ENCODE data around the gene LOXL4.

Gene LOXL4

DNA sequence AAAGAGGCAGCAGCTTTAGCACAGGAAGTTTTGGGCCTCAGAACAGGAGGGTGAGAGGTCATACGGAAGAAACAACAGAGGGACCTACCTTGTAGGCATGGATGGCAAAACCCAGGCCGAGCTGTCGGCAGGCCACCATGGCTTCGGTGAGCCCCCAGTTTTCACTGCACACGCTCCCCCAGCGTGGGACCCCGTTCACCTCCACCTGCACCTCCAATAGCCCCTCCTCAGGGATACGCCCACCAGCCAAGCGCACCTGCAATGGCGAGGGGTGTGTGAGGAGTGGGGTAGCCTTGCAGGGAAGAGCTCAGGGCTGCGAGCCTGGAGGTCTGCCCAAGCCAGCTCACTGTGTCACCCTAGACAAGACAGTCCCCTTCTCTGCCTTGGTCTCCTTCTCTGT is 11.3 kb downstream of the LOXL4 start:
- no peaks in the 10 kb centered on the region for H3K79me2 ChIP-seq (ENCODE audit: low read length)
- no peaks in the 10 kb centered on the region for H3K27me3 ChIP-seq (ENCODE audit: low read depth, low read length)
- TF ChIP-seq EZH2phosphoT487 (IDR thresholded peaks at IDR 0.05; ENCODE audit: low read depth) (no peak), CTCF (IDR thresholded peaks at IDR 0.05; ENCODE audit: low read depth, low read length) (no peak)
- no peaks in the 10 kb centered on the region for H3K9me3 ChIP-seq (ENCODE audit: insufficient read depth, low read length)
- H2AFZ ChIP-seq (ENCODE audit: low read depth, low read length) = no peak overlapping the region
- no peak overlapping the region for H3K9ac ChIP-seq (ENCODE audit: low read length)
- no peak overlapping the region for H3K4me2 ChIP-seq (ENCODE audit: low read length)
- H3K36me3 ChIP-seq (replicated peaks; ENCODE audit: low read depth, low read length) = no peaks in the 10 kb centered on the region
- H3K4me3 ChIP-seq (ENCODE audit: low read length) = no peak overlapping the region
- H3K27ac ChIP-seq (ENCODE audit: low read length) = no peak overlapping the region
- H3K4me1 ChIP-seq (ENCODE audit: low read length) = no peaks in the 10 kb centered on the region
- no peaks in the 10 kb centered on the region for H4K20me1 ChIP-seq (ENCODE audit: insufficient read depth, low read length)

DNA sequence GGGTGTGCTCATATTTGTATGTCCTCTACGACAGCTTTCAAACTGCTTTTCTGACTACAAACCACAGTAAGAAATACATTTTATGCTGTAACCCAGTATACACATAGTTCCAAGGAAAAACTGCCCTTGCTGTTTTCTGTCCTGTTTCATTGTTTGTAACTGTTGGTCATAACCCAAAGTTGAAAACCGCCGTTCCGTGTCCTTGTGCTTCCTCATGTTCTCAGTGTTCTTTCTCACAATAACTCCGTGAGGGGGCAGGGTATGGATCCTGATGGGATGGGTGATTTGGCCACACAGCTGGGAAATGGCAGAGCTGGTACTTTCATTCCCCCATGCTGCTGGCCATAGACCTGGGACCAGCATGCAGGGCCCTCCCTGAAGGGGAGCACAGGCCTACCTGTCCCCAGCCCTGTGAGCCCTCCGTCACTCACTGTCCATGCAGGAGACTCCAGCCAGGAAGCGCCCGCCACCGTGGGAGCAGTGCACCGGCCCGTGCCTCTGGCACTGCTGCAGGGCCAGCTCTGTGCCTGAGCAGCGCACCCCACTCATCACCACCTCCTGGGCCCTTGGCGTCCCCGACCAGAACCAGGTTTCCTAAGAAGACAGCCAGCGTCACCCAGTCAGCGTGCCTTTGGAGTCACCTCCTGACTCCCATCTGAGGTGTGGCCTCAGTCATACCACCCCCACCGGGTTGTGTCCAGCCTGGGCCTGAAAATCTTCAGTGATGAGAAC is 12.7 kb downstream of the LOXL4 start:
- Histone ChIP-seq H3K4me3 (ENCODE audit: low read length) (no peak overlapping the region), H3K4me2 (ENCODE audit: low read length) (no peak overlapping the region), H3K9me3 (ENCODE audit: insufficient read depth, low read length) (no peaks in the 10 kb centered on the region), H3K9ac (ENCODE audit: low read length) (no peak overlapping the region), H3K4me1 (ENCODE audit: low read length) (no peaks in the 10 kb centered on the region), H3K27ac (ENCODE audit: low read length) (no peak overlapping the region), H2AFZ (ENCODE audit: low read depth, low read length) (no peak overlapping the region), H3K36me3 (replicated peaks; ENCODE audit: low read depth, low read length) (no peaks in the 10 kb centered on the region), H3K27me3 (ENCODE audit: low read depth, low read length) (no peaks in the 10 kb centered on the region), H4K20me1 (ENCODE audit: insufficient read depth, low read length) (no peaks in the 10 kb centered on the region), H3K79me2 (ENCODE audit: low read length) (no peaks in the 10 kb centered on the region)
- TF ChIP-seq CTCF (IDR thresholded peaks at IDR 0.05; ENCODE audit: low read depth, low read length) = no peak

DNA sequence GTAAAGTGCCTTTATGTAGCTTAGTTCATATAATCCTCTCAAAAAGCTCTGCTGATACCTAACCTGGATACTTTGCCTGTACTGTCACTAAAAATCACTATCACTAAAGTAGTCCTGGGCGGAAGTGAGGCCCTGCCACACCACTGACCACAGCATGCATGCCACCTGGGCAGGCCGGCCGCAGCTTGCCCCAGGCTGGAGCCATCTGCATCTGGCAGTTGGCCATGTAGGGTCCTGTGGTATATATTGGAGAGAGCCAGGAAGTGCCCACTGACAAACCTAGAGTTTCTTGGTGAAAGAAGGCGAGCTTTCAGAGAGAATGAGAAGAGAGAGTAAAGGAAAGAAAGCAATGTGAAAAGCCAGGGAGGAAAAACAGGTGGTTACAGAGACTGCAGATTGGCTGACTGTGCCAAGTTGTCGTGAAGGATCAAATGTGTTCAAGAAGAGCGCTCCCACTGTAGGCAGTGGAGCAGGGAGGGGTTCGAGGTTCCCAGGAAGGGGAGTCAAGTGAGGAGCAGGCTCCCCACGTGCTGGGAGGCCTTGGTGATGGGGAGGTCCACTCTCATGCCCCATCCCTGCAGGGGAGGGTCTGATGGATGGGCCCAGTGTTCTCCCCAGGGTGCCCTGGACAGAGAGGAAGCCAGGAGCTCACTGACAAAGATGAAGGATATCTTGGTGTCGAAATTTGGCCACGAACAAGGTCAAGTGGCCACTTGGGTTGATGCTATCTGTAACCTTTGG is 13.6 kb downstream of the LOXL4 start:
- no peaks in the 10 kb centered on the region for H3K36me3 ChIP-seq (replicated peaks; ENCODE audit: low read depth, low read length)
- no peaks in the 10 kb centered on the region for H3K9me3 ChIP-seq (ENCODE audit: insufficient read depth, low read length)
- TF ChIP-seq CTCF (IDR thresholded peaks at IDR 0.05; ENCODE audit: low read depth, low read length) = no peak
- TF ChIP-seq EZH2phosphoT487 (IDR thresholded peaks at IDR 0.05; ENCODE audit: low read depth) = no peak
- H4K20me1 ChIP-seq (ENCODE audit: insufficient read depth, low read length) = no peaks in the 10 kb centered on the region
- H3K4me2 ChIP-seq (ENCODE audit: low read length) = no peak overlapping the region
- H3K4me1 ChIP-seq (ENCODE audit: low read length) = peaks cover 6% of the 10 kb centered on the region
- H3K27ac ChIP-seq (ENCODE audit: low read length) = no peak overlapping the region
- no peaks in the 10 kb centered on the region for H3K79me2 ChIP-seq (ENCODE audit: low read length)
- no peaks in the 10 kb centered on the region for H3K27me3 ChIP-seq (ENCODE audit: low read depth, low read length)
- H2AFZ ChIP-seq (ENCODE audit: low read depth, low read length) = no peak overlapping the region
- H3K9ac ChIP-seq (ENCODE audit: low read length) = no peak overlapping the region
- no peak overlapping the region for H3K4me3 ChIP-seq (ENCODE audit: low read length)

DNA sequence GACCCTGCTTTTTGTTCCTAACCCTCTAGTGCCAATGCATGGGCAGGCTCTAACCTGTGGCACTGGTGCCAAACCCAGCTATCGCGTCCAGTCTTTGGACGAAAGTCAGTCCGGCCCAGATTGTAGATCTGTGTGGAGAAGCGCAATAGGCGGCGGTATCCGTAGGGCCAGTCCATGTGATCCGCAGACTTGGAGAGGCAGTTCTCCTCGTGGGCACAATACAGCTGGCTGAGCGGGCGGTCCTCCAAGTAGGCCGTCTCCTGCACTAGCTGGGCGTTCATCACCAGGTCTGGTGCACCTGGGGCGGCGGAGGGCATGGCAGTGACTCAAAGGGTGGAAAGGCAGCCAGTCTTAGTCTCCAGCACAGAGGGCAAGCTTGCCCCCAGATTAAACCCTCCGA is 14.5 kb downstream of the LOXL4 start:
- Histone ChIP-seq H4K20me1 (ENCODE audit: insufficient read depth, low read length) (no peaks in the 10 kb centered on the region), H3K4me2 (ENCODE audit: low read length) (no peak overlapping the region), H3K4me1 (ENCODE audit: low read length) (peaks cover 9% of the 10 kb centered on the region), H3K27me3 (ENCODE audit: low read depth, low read length) (no peaks in the 10 kb centered on the region), H2AFZ (ENCODE audit: low read depth, low read length) (no peak overlapping the region), H3K9me3 (ENCODE audit: insufficient read depth, low read length) (no peaks in the 10 kb centered on the region), H3K4me3 (ENCODE audit: low read length) (no peak overlapping the region), H3K9ac (ENCODE audit: low read length) (no peak overlapping the region), H3K79me2 (ENCODE audit: low read length) (no peaks in the 10 kb centered on the region), H3K27ac (ENCODE audit: low read length) (no peak overlapping the region), H3K36me3 (replicated peaks; ENCODE audit: low read depth, low read length) (no peaks in the 10 kb centered on the region)
- TF ChIP-seq EZH2phosphoT487 (IDR thresholded peaks at IDR 0.05; ENCODE audit: low read depth) (no peak), CTCF (IDR thresholded peaks at IDR 0.05; ENCODE audit: low read depth, low read length) (no peak)

All from OCI-LY3 (cell line).